ENCODE results near the gene CHRNB4. TPM values are rescaled to one million over a fixed set of nuclear protein-coding genes. Genes with fewer than 3 reads are reported as not detected.
A peak's percentile ranks its signal among the peaks of the same experiment; 100 is the strongest.
"Not testable (repeated sequence)": the region's sequence is repeated elsewhere in the genome, so short reads cannot be mapped to it uniquely, and the experiment has no call there.

CHRNB4 gene
- total RNA-seq, 1 donor from 2014 or later = not detected

GRCh38 chr15:78618064-78618463, 22.9 kb downstream of the CHRNB4 start:
- no peak for DNase-seq (ENCODE audit: low read depth)

DNA sequence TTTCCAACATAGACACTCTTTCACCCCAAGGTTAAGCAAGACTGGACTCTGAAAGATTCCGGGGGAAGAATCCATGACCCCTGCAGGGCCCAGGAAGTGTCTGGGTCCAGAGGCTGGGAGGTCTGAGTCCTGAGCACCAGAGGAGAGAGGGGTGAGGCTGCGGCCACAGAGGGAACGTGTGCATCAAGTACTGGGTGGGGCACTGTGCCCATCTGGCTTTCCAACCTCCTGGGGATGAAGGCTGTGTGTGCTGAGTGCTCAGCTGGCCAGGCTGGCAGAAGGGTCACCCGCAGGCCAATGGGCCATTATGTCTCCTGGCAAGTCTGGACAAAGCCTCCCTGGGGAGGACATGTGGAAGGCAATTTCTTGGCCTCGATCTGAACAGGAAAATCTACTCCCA, 23.5 kb downstream of the CHRNB4 start:
- peak; percentile 28 for DNase-seq (ENCODE audit: low read depth)

DNA sequence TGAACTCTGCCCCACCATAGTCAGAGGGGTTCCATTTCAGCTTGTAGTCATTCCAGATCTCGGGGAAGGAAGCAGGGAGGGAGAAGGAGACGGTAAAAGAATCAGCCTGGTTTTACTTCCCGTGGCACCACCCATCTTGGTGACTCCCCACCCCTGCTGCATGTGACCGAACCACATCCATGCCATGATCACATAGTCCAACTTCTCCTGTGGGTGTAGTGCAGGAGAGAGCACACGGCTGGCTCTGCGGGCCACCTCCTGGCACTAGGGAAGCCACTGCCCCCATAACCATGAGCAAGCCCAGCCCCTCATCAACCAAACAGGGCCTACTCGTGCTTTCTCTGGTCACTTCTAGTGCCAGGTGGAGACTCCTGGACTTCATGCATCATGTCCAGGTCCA, 23.9 kb downstream of the CHRNB4 start:
- DNase-seq (ENCODE audit: low read depth) = no peak

- no peak for DNase-seq (ENCODE audit: low read depth)
Observed at GRCh38 chr15:78616506-78616905, 24.5 kb downstream of the CHRNB4 start.

DNA sequence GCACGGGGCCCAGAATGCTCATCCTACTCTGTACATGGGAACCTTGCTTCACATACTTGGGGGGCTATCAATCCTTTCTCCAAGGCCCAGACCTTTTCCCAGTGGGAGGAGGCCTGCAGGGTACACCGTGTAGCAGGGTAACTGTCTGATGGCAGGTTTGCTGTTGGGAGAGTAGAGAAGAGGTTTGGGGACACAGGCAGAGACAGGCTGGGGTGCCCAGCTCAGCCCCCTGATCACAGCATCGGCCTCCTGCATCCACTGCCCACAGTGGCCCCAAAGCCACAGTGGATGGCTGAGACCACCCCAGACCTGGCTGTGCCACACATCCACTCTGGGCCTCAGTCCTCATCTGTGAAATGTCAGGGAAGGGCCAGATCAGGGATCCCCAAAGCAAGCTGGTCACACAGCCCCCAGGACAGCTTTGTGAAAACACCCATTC, 25.8 kb downstream of the CHRNB4 start:
- no peak for DNase-seq (ENCODE audit: low read depth)

DNA sequence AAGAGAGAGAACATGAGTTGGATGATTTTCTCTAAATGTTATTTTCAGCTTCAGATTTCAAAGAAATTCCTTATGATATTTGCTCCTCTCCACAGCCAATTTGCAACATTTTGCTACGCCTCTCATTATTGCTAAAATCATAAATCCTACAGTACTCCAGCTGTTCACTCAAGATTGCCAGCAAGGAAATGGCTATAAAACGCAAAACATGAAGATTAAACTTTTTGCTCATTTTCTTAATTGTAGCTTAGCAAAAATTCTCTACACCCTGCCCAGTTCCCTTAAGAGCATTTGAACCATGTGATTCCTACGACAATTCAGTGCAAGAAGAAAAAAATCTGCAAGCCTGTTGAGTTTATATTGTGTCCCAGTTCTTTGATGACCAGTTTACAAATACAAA, 27.0 kb downstream of the CHRNB4 start:
- DNase-seq (ENCODE audit: low read depth) = no peak

DNA sequence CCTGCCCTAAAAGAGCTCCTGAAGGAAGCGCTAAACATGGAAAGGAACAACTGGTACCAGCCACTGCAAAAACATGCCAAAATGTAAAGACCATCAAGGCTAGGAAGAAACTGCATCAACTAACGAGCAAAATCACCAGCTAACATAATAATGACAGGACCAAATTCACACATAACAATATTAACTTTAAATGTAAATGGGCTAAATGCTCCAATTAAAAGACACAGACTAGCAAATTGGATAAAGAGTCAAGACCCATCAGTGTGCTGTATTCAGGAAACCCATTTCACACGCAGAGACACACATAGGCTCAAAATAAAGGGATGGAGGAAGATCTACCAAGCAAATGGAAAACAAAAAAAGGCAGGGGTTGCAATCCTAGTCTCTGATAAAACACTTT, 31.5 kb downstream of the CHRNB4 start:
- not testable (repeated sequence) for DNase-seq (ENCODE audit: low read depth)

DNA sequence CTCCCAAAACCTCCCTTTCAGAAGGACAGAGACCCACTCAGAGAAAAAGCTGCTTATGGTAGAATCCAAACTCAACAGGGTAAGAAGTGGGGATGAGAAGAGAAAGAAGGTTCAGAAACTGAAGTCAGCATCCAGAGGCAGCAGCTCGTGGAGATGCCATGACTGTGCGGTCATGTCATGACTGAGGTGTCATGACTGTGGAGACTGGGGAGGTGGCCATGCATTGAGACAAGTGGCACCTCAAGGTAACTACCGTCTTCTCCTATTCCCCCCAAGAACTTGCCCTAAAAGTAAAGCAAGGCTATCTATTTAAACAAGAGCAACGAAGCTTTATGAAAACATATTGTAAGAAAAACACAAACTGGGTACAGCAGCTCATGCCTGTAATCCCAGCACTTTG, 35.3 kb downstream of the CHRNB4 start:
- DNase-seq (ENCODE audit: low read depth) = no peak

GRCh38 chr15:78605201-78605600, 35.8 kb downstream of the CHRNB4 start:
- DNase-seq (ENCODE audit: low read depth) = no peak

- DNase-seq (ENCODE audit: low read depth) = no peak
Observed at GRCh38 chr15:78604420-78604819, 36.6 kb downstream of the CHRNB4 start.

DNA sequence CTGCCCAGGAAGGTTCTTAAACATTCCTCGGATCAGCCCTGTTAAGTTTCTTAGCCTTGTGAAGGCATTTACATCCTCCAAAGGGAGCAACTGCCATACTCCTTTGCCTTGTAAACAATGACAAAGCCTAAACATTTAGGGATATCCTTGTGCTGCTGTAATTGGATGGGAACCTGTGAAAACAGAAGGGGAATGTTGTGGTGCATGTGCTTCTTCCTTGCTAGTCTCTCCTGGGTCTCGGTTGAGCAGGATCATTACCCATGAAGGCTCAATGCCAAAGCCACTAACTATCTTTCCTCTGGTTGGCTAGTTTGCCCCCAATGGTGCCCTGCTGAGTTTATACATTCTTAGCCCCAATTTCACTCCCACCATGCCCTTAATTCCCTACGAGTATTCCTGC, 37.5 kb downstream of the CHRNB4 start:
- no peak for DNase-seq (ENCODE audit: low read depth)

GRCh38 chr15:78599189-78599588, 41.8 kb downstream of the CHRNB4 start:
- DNase-seq (ENCODE audit: low read depth) = no peak

DNA sequence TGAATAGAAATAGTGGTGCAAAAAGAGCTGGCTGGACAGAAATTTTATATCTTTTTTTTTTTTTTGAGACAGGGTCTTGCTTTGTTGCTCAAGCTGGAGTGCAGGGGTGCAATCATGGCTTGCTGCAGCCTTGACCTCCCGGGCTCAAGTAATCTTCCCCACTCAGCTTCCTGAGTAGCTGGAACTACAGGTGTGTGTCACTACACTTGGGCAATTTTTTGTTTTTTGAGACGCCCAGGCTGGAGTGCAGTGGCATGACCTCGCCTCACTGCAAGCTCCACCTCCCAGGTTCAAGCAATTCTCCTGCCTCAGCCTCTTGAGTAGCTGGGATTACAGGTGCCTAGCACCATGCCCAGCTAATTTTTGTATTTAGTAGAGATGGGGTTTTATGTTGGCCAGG, 42.7 kb downstream of the CHRNB4 start:
- DNase-seq (ENCODE audit: low read depth) = no peak

- no peak for DNase-seq (ENCODE audit: low read depth)
Observed at GRCh38 chr15:78597583-78597982, 43.4 kb downstream of the CHRNB4 start.

DNA sequence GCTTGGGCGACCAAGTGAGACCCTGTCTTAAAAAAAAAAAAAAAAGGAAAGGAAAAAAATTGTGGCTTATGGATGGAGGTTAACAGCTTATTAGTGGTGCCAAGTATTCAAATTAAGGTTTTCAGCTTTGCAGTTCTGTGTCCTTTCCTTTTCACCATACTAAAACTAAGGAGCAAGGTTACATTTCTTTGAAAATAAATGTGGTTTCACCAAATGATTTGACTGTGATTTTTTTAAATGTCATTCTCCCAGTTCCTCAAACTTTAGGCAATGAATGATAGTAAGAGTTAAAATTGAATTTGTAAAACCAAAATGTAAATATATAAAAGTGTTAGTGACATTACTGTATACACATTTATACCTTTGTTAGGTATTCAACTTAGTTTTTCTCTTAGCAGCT, 66.1 kb downstream of the CHRNB4 start:
- DNase-seq (ENCODE audit: low read depth) = no peak

Other genes with a start within 250 kb of the CHRNB4 start
- gene IREB2, start 203.0 kb downstream of the CHRNB4 start, total RNA-seq = 29.5 and 29.7 TPM in 2 replicates
- 3.7 and 4.9 TPM in 2 replicates for gene HYKK, start 133.6 kb downstream of the CHRNB4 start, total RNA-seq
- 225 and 254 TPM in 2 replicates for gene PSMA4, start 100.8 kb downstream of the CHRNB4 start, total RNA-seq
- gene CHRNA5, start 75.7 kb downstream of the CHRNB4 start, total RNA-seq = 2.0 and 2.5 TPM in 2 replicates
- 0.45 TPM in 1 of 2 replicates, not detected in the other for gene CHRNA3, start 20.2 kb downstream of the CHRNB4 start, total RNA-seq
- gene ADAMTS7, start 170.3 kb upstream of the CHRNB4 start, total RNA-seq = 31.9 and 36.4 TPM in 2 replicates
- 527 and 616 TPM in 2 replicates for gene MORF4L1, start 231.7 kb upstream of the CHRNB4 start, total RNA-seq